Neural cell (in vitro differentiated cells): ENCODE results near the gene FLAD1.

Source experiments
- CTCF ChIP-seq: fragments of 450-650 bp; IDR thresholded peaks from 2 replicates; pipeline ENCODE4 v1.5.1; 2014; ENCODE audit warnings: antibody characterized with exemption, mild to moderate bottlenecking, moderate library complexity; ENCODE audit not compliant: poor library complexity, severe bottlenecking
- EZH2 ChIP-seq: fragments of 200-600, 300-800 bp; shearing (Covaris generic), sonication (generic); IDR thresholded peaks from 2 replicates; pipeline ENCODE4 v1.6.1; 2014; ENCODE audit warnings: antibody characterized with exemption, low read length, borderline replicate concordance, mild to moderate bottlenecking; ENCODE audit not compliant: insufficient read depth, poor library complexity, severe bottlenecking

DNA sequence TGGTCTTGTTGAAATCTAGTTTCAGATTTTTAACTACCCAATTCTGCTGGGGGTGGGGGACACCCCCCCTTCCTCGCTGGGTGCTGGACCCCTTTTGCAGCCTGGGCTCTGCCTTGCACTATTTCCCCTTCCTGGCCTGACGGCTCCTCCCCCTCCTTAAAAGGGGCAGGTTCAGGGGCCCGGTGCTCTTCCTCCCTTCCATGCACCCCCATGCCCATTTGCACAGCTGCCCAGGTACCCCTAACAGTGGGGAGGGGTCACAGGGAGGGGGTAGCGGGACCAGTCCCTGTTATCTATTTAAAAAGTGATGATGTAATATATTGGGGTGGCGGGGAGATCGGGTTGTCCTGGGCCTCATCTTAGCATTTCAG lies 34.8 kb downstream of the FLAD1 start:
- no peak for TF ChIP-seq CTCF
- no peak for TF ChIP-seq EZH2
